Retinal pigment epithelial cell (primary cell): ENCODE data around the gene GPR50.

ENCODE experiments used
- DNase-seq: peaks from one replicate; pipeline ENCODE4 v3.0.0-alpha.2; 2010; ENCODE audit warnings: low read depth
- H3K4me3 ChIP-seq: 2 replicates; pipeline ENCODE4 v1.5.1; 2011; ENCODE audit warnings: mild to moderate bottlenecking, low read length, control low read depth, moderate library complexity
- CTCF ChIP-seq: conservative IDR thresholded peaks from 2 replicates; pipeline ENCODE4 v1.5.1; 2011; ENCODE audit warnings: low read depth, low read length, control low read depth, inconsistent platforms

The GPR50 gene

GRCh38 chrX:151226941-151227340, 50.6 kb downstream of the GPR50 start:
- no peak overlapping the region for H3K4me3 ChIP-seq
- DNase-seq, result no peak
- no peak for TF ChIP-seq CTCF

- TF ChIP-seq CTCF, result no peak
- H3K4me3 ChIP-seq, result no peak overlapping the region
- DNase-seq, result no peak
These were observed 51.2 kb downstream of the GPR50 start for GRCh38 chrX:151227627-151228026.

GRCh38 chrX:151228935-151229334, 52.6 kb downstream of the GPR50 start:
- no peak overlapping the region for H3K4me3 ChIP-seq
- TF ChIP-seq CTCF, result no peak
- no peak for DNase-seq
